ENCODE data around the gene AGBL4. TPM values are rescaled to one million over a fixed set of nuclear protein-coding genes. Genes with fewer than 3 reads are reported as not detected.
A peak's percentile ranks its signal among the peaks of the same experiment; 100 is the strongest.

AGBL4 gene
- total RNA-seq, 1 donor from 2014 or later: 0.16 TPM

GRCh38 chr1:48831120-48831978 is 1192.4 kb downstream of the AGBL4 start:
- ATAC-seq (ENCODE audit: poor library complexity): no peak
- intact Hi-C loops (cut with DNase I): no loop called here
- DNase-seq: no peak

- intact Hi-C loops (cut with DNase I): no loop called here
- DNase-seq: no peak
- no peak for ATAC-seq (ENCODE audit: poor library complexity)
Observed at GRCh38 chr1:48830715-48831114, 1193.0 kb downstream of the AGBL4 start.

GRCh38 chr1:48829446-48829845 is 1194.3 kb downstream of the AGBL4 start:
- ATAC-seq (ENCODE audit: poor library complexity): no peak
- DNase-seq: no peak
- intact Hi-C loops (cut with DNase I): no loop called here

GRCh38 chr1:48823168-48823567 is 1200.6 kb downstream of the AGBL4 start:
- intact Hi-C loops (cut with DNase I): no loop called here
- DNase-seq: no peak
- peak; percentile 70 for ATAC-seq (ENCODE audit: poor library complexity)

- ATAC-seq (ENCODE audit: poor library complexity) (no peak), DNase-seq (no peak)
- intact Hi-C loops (cut with DNase I): no loop called here
Observed at GRCh38 chr1:48820491-48820890, 1203.3 kb downstream of the AGBL4 start.

GRCh38 chr1:48817505-48818114 is 1206.1 kb downstream of the AGBL4 start:
- DNase-seq (peak; percentile 59), ATAC-seq (ENCODE audit: poor library complexity) (peak; percentile 80)
- intact Hi-C loops (cut with DNase I): loop anchor here (10.0 kb wide), 2 partner anchors 123 to 243 kb away; no protein-coding TSS in a partner anchor

GRCh38 chr1:48810740-48811139 is 1213.0 kb downstream of the AGBL4 start:
- intact Hi-C loops (cut with DNase I): loop anchor here (10.0 kb wide), 2 partner anchors 116 to 236 kb away; no protein-coding TSS in a partner anchor
- DNase-seq (no peak), ATAC-seq (ENCODE audit: poor library complexity) (no peak)

- DNase-seq: no peak
- intact Hi-C loops (cut with DNase I): no loop called here
- ATAC-seq (ENCODE audit: poor library complexity): no peak
Observed at GRCh38 chr1:48808496-48808895, 1215.3 kb downstream of the AGBL4 start.

GRCh38 chr1:48807554-48808260 is 1216.0 kb downstream of the AGBL4 start:
- intact Hi-C loops (cut with DNase I): no loop called here
- ATAC-seq (ENCODE audit: poor library complexity) (no peak), DNase-seq (peak; percentile 42)

GRCh38 chr1:48803474-48803873 is 1220.3 kb downstream of the AGBL4 start:
- DNase-seq: no peak
- intact Hi-C loops (cut with DNase I): no loop called here
- ATAC-seq (ENCODE audit: poor library complexity): no peak

- no peak for DNase-seq
- no peak for ATAC-seq (ENCODE audit: poor library complexity)
- intact Hi-C loops (cut with DNase I): no loop called here
Observed at GRCh38 chr1:48794816-48795215, 1228.9 kb downstream of the AGBL4 start.

- no peak for DNase-seq
- intact Hi-C loops (cut with DNase I): no loop called here
- no peak for ATAC-seq (ENCODE audit: poor library complexity)
Observed at GRCh38 chr1:48793863-48794262, 1229.9 kb downstream of the AGBL4 start.

- intact Hi-C loops (cut with DNase I): no loop called here
- DNase-seq (no peak), ATAC-seq (ENCODE audit: poor library complexity) (no peak)
Observed at GRCh38 chr1:48792961-48793360, 1230.8 kb downstream of the AGBL4 start.

GRCh38 chr1:48790397-48790796 is 1233.4 kb downstream of the AGBL4 start:
- no peak for DNase-seq
- ATAC-seq (ENCODE audit: poor library complexity): no peak
- intact Hi-C loops (cut with DNase I): no loop called here

GRCh38 chr1:48789903-48790302 is 1233.9 kb downstream of the AGBL4 start:
- no peak for ATAC-seq (ENCODE audit: poor library complexity)
- intact Hi-C loops (cut with DNase I): no loop called here
- no peak for DNase-seq

GRCh38 chr1:48785869-48786268 is 1237.9 kb downstream of the AGBL4 start:
- ATAC-seq (ENCODE audit: poor library complexity) (no peak), DNase-seq (no peak)
- intact Hi-C loops (cut with DNase I): no loop called here

GRCh38 chr1:48784301-48784700 is 1239.5 kb downstream of the AGBL4 start:
- no peak for DNase-seq
- no peak for ATAC-seq (ENCODE audit: poor library complexity)
- intact Hi-C loops (cut with DNase I): no loop called here

GRCh38 chr1:48777219-48777895 is 1246.4 kb downstream of the AGBL4 start:
- DNase-seq (no peak), ATAC-seq (ENCODE audit: poor library complexity) (peak; percentile 40)
- intact Hi-C loops (cut with DNase I): no loop called here
